C4-2B (cell line): ENCODE measurements around the gene FAM184B.

Experiments
- ZFX ChIP-seq: fragments of 450-650 bp; IDR thresholded peaks from 2 replicates; pipeline ENCODE4 v1.6.1; 2017
- TF ChIP-seq, protein P1 (sequence below): fragments of 450-650 bp; conservative IDR thresholded peaks from 2 replicates; pipeline ENCODE4 v1.5.1; 2017; ENCODE audit warnings: mild to moderate bottlenecking

DNA sequence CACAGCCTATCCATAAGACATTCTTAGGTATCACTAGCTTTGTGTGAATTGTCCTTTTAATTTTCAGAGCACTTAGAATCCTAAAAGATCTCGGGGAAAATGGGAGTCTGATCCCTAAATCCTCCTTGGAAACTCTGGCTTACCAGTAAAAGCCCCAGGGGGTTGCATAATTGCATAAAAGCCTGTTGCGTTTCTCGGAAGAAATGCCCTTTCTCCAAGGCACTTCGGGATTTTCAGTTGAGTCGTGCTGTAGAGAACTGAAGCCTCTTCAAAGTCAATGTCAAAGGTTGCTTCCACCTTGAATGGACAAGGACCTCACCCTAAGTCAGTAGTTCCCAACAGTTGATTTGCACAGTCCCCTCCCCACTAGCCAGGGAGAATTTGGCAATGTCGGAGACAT, 20.8 kb downstream of the FAM184B start:
- TF ChIP-seq, protein P1, sequence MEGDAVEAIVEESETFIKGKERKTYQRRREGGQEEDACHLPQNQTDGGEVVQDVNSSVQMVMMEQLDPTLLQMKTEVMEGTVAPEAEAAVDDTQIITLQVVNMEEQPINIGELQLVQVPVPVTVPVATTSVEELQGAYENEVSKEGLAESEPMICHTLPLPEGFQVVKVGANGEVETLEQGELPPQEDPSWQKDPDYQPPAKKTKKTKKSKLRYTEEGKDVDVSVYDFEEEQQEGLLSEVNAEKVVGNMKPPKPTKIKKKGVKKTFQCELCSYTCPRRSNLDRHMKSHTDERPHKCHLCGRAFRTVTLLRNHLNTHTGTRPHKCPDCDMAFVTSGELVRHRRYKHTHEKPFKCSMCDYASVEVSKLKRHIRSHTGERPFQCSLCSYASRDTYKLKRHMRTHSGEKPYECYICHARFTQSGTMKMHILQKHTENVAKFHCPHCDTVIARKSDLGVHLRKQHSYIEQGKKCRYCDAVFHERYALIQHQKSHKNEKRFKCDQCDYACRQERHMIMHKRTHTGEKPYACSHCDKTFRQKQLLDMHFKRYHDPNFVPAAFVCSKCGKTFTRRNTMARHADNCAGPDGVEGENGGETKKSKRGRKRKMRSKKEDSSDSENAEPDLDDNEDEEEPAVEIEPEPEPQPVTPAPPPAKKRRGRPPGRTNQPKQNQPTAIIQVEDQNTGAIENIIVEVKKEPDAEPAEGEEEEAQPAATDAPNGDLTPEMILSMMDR = no peak
- no peak for TF ChIP-seq ZFX
